ENCODE results near the gene C1QB. TPM values are rescaled to one million over a fixed set of nuclear protein-coding genes. Genes with fewer than 3 reads are reported as not detected.

C1QB gene
- total and polyA plus RNA-seq, 4 donors, result 93.9 to 335 (median 143) TPM

- H3K27me3 ChIP-seq (ENCODE audit: control insufficient read depth in 4 of 4, insufficient read depth in 4 of 4, low read length in 3 of 4), result no peaks in the 10 kb centered on the region
- no peaks in the 10 kb centered on the region for H3K9me3 ChIP-seq (ENCODE audit: control insufficient read depth in 4 of 4, low read length in 3 of 4)
- no peaks in the 10 kb centered on the region for H3K4me1 ChIP-seq (ENCODE audit: control insufficient read depth in 4 of 4, insufficient read depth in 4 of 4, low read length in 3 of 4)
- TF ChIP-seq FOXA1 (IDR thresholded peaks at IDR 0.05), result no peak
- TF ChIP-seq ZBTB33 (IDR thresholded peaks at IDR 0.05), result no peak
- TF ChIP-seq MAX (IDR thresholded peaks at IDR 0.05), result no peak
- TF ChIP-seq EGR1 (IDR thresholded peaks at IDR 0.05; ENCODE audit: low read depth in 2 of 2), result no peak
- no peak for TF ChIP-seq NR2F2 (IDR thresholded peaks at IDR 0.05)
- TF ChIP-seq RAD21 (IDR thresholded peaks at IDR 0.05), result no peak
- no peak for TF ChIP-seq HNF4A (conservative IDR thresholded peaks at IDR 0.05)
- TF ChIP-seq REST (IDR thresholded peaks at IDR 0.05), result no peak
- TF ChIP-seq JUND (IDR thresholded peaks at IDR 0.05), result no peak
- no peak for TF ChIP-seq FOXA2 (IDR thresholded peaks at IDR 0.05)
- DNase-seq (ENCODE audit: low spot score), result no peak
- WGBS, result 91% methylated on average over 19 of the region's 19 CpGs
- H3K4me3 ChIP-seq (ENCODE audit: low read depth in 1 of 3, low read length in 3 of 3), result no peak overlapping the region
- H3K36me3 ChIP-seq (ENCODE audit: control insufficient read depth in 4 of 4, insufficient read depth in 3 of 4, low read depth in 1 of 4, low read length in 3 of 4), result no peaks in the 10 kb centered on the region
- no peak overlapping the region for H3K27ac ChIP-seq (ENCODE audit: low read depth in 1 of 2, low read length in 2 of 2)
- no peak overlapping the region for H3K9ac ChIP-seq (ENCODE audit: low read depth in 1 of 2, low read length in 2 of 2)
Observed at GRCh38 chr1:22660716-22661241, 7.7 kb downstream of the C1QB start.

- Histone ChIP-seq H3K9me3 (ENCODE audit: control insufficient read depth in 4 of 4, low read length in 3 of 4) (no peaks in the 10 kb centered on the region), H3K27ac (ENCODE audit: low read depth in 1 of 2, low read length in 2 of 2) (no peak overlapping the region), H3K4me3 (ENCODE audit: low read depth in 1 of 3, low read length in 3 of 3) (no peak overlapping the region), H3K9ac (ENCODE audit: low read depth in 1 of 2, low read length in 2 of 2) (no peak overlapping the region), H3K27me3 (ENCODE audit: control insufficient read depth in 4 of 4, insufficient read depth in 4 of 4, low read length in 3 of 4) (no peaks in the 10 kb centered on the region), H3K36me3 (ENCODE audit: control insufficient read depth in 4 of 4, insufficient read depth in 3 of 4, low read depth in 1 of 4, low read length in 3 of 4) (no peaks in the 10 kb centered on the region), H3K4me1 (ENCODE audit: control insufficient read depth in 4 of 4, insufficient read depth in 4 of 4, low read length in 3 of 4) (no peaks in the 10 kb centered on the region)
- WGBS, result 75% methylated on average over 2 of the region's 2 CpGs
- DNase-seq (ENCODE audit: low spot score), result no peak
- no peak for TF ChIP-seq FOXA1 (IDR thresholded peaks at IDR 0.05)
- no peak for TF ChIP-seq EGR1 (IDR thresholded peaks at IDR 0.05; ENCODE audit: low read depth in 2 of 2)
- TF ChIP-seq YY1 (IDR thresholded peaks at IDR 0.05), result no peak
- TF ChIP-seq ZBTB33 (IDR thresholded peaks at IDR 0.05), result no peak
- TF ChIP-seq REST (IDR thresholded peaks at IDR 0.05), result no peak
- no peak for TF ChIP-seq ATF3 (IDR thresholded peaks at IDR 0.05)
- no peak for TF ChIP-seq GABPA (IDR thresholded peaks at IDR 0.05 in 1 of 2, conservative IDR thresholded peaks at IDR 0.05 in 1 of 2)
- TF ChIP-seq HNF4G (IDR thresholded peaks at IDR 0.05), result no peak
- no peak for TF ChIP-seq NR2F2 (IDR thresholded peaks at IDR 0.05)
- no peak for TF ChIP-seq SP1 (IDR thresholded peaks at IDR 0.05)
- no peak for TF ChIP-seq RXRA (IDR thresholded peaks at IDR 0.05)
- TF ChIP-seq CTCF (IDR thresholded peaks at IDR 0.05; ENCODE audit: low read depth, low read length, missing input control), result no peak
- TF ChIP-seq MAX (IDR thresholded peaks at IDR 0.05), result no peak
- no peak for TF ChIP-seq JUND (IDR thresholded peaks at IDR 0.05)
- no peak for TF ChIP-seq TAF1 (conservative IDR thresholded peaks at IDR 0.05)
Observed at GRCh38 chr1:22661880-22662279, 8.8 kb downstream of the C1QB start.

All from liver (tissue), 9 donors.